ENCODE results near the gene POC1B.

DNA sequence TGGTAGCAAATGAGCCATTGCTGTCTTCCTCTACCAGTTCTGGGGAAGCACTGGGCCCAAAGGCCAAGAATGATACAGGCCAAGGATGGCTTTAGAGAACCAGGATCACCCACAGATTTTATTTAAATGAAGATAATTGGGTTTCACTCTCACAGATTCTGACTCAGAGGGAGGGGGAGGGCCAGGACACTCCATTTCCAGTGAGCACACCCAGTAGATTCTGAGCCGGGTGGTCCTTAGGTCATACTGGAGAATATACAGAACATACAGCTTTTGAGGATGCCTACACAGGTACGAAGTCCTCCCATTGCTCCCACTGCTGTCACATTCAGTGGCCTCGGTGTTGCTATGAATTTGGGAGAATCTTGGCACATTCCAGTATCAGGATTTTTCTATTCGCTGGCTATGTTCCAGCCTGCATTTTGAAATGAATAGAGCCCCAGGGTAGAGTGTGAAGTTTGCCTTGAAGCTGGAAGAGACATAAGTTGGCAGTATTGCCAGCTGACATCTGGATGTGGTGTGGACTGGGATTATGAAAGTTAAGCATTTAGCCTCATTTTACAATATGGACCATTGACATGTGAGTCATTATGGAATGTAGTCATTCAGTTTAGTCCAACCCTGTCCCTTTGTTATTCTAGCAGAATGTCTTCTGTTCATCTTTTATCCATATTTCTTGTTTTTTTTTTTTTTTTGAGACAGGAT lies 45.8 kb upstream of the POC1B start:
- TF ChIP-seq POLR2A (IDR thresholded peaks at IDR 0.05; ENCODE audit: low read depth, low read length) (no peak), TAF1 (IDR thresholded peaks at IDR 0.05; ENCODE audit: borderline replicate concordance, low read depth, low read length) (no peak), POLR2AphosphoS5 (IDR thresholded peaks at IDR 0.05; ENCODE audit: low read depth, low read length) (no peak)

Measured in GM12892 (cell line).